NCI-H146 (cell line): Measurements from ENCODE around the gene TMEM168.
A peak's percentile ranks its signal among the peaks of the same experiment; 100 is the strongest.
"Not testable (repeated sequence)": the region's sequence is repeated elsewhere in the genome, so short reads cannot be mapped to it uniquely, and the experiment has no call there.

Experiments
- DNase-seq: peaks from one replicate; lab custom pipeline; 2025; lab: John Stamatoyannopoulos, UW

TMEM168 gene

GRCh38 chr7:112789817-112790585, at the start of gene TMEM168:
Gene TMEM168 (minus strand): TSS chr7:112790393. CDS start chr7:112784825, 5,568 bp downstream.
- peak; percentile 78 for DNase-seq

DNA sequence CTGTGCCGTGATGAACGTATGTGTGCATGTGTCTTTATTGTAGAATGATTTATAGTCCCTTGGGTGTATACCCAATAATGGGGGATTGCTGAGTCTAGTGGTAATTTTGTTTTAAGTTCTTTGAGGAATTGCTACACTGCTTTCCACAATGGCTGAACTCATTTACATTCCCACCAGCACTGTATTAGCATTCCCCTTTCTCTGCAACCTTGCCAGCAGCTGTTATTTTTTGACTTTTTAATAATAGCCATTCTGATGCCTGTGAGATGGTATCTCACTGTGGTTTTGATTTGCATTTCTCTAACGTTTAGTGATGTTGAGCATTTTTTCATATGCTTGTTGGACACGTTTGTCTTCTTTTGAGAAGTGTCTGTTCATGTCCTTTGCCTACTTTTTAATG, 45.7 kb upstream of the TMEM168 start:
- DNase-seq = not testable (repeated sequence)

DNA sequence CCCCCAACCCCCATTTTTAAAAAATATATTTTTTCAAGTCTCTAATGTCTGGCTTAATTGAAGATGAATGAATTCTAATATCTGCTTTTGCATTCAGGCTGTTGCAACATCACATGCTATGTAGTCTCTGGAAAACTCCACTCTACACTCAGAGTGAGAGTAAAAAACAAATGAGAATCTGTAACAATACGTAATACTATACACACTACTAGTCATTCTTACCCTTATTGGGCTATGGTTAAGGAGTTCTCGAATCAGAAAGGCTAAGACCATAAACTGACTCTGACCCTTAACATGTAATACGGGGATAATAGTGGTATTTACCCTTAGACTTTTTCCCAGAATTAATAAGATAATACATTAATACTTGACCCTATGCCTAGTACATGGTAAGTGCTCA, 42.9 kb upstream of the TMEM168 start:
- no peak for DNase-seq

GRCh38 chr7:112830769-112831168, 40.6 kb upstream of the TMEM168 start:
- DNase-seq = no peak

GRCh38 chr7:112828696-112829095, 38.5 kb upstream of the TMEM168 start:
- no peak for DNase-seq

- DNase-seq = no peak
These were observed 31.2 kb upstream of the TMEM168 start for GRCh38 chr7:112821345-112821744.

DNA sequence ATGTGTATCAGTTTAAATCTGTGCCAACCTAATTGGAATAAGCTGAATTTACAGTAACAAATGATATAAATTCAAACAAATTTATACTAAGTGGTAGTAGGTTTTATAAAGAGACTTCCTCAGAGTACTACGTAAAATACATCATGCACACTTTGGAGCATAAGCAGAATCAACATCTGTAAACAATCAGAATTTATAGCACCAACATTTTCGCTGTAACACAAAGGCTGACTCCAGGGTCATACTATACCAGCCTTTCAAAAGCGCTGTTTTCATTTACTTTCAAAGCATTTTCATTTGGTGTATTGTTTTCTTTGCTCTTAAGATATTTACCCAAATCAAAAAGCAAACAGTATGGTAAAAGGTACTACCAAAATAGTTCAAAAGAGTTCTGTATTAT, 29.3 kb upstream of the TMEM168 start:
- no peak for DNase-seq

- DNase-seq = no peak
These were observed 16.0 kb upstream of the TMEM168 start for GRCh38 chr7:112806156-112806555.

DNA sequence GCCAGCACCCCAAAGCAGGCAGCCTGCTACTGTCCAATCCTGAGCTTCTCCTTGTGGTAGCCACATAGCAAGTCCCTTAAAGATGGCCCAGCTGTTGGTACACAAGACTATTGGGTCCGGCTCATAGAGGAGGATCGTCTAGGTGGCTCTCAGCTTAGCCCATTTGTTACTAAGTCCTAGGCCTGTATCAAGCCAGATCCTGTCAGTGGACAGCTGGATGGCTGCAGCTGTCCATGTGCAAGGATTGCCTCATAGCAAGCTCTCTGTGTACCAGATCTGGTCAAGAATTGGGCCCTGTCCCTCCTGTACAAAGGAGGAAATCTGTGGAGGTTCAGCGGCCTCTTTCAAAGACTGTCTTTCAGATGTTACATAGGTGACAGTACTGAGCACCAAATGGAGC, 12.2 kb upstream of the TMEM168 start:
- DNase-seq = no peak

- no peak for DNase-seq
These were observed 10.3 kb upstream of the TMEM168 start for GRCh38 chr7:112800486-112800885.

GRCh38 chr7:112799448-112800120, 9.4 kb upstream of the TMEM168 start:
- DNase-seq = no peak

DNA sequence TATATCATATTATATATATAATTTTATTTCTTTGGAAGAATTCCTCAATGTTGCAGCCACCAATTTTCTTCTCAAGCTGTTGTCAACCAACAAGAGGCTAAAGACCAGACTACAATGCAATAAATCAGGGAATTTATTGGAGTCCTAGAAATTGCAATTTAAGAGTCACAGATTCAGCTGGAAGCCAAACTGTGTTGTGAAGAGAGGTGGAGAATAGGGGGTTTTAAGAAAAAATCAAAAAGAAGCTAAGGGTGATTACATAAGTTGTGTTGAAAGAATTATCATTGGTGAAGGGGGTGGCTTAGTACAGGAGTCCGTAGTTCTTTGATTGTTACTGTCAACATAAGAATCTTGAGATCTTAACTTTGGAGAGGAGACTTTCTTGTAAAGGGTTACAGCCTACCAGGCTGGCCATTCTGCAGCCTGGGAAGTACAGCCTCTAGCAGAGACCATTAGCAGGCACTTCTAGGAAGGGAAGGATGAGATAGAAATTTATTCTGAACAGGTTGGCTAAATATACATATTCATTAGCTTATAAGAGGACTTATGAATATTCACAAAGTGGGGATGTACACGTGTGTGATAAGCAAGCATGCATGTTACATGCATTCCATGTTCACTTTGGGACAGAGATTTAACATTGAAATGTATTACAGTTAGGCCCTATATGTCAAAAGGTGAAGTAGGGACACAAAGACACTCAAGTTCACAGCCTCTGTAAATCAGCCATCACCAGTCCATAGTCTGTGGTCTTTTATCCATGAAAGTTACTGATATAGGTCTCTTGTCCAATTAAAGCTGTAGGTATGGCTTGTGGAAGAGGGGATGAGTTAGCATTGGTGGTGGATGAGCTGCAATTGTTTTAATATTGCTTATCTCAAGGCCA, 8.3 kb upstream of the TMEM168 start:
- DNase-seq = no peak

GRCh38 chr7:112796552-112796951, 6.4 kb upstream of the TMEM168 start:
- DNase-seq = not testable (repeated sequence)

DNA sequence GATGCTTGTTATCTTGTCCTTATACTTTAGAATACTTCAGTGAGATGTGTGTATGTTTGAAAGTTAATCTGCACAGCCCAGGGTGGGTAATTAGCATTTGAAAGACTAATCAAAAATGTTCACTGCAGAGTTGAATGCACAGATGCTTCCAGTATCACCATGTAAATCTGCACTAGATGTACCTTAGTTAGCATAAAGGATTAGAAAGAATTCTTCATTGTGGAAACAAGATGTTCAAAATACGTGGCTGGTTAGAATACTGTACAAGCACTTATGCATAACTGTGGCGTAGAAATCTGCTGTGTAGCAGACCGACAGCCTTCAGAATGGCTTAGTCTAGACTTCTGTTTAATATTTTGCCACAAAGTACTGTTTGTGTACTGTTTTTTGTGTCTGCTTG, 2.2 kb upstream of the TMEM168 start:
- no peak for DNase-seq

- no peak for DNase-seq
These were observed 1.4 kb upstream of the TMEM168 start for GRCh38 chr7:112791465-112792168.

DNA sequence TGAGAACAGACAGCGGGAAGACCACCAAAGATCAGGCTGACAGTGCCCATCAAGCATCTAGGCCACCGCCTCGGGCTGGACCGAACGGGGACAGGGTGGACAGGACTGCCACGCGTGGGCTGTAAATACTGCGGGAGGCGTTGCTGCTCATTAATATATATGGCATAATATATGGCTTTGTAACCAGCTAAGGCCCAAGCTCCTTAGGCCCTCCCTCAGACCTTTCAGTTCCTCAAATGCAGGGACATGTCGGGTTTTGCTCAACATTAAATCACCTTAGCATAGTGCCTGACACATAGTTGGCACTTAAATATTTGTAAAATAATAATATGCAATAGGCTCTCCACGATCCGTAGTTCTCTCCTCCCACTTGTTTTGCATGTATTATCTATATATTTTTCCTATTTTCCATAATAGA, 402 bp upstream of the TMEM168 start:
- DNase-seq = no peak

GRCh38 chr7:112789453-112789816, 758 bp downstream of the TMEM168 start:
- DNase-seq = no peak

DNA sequence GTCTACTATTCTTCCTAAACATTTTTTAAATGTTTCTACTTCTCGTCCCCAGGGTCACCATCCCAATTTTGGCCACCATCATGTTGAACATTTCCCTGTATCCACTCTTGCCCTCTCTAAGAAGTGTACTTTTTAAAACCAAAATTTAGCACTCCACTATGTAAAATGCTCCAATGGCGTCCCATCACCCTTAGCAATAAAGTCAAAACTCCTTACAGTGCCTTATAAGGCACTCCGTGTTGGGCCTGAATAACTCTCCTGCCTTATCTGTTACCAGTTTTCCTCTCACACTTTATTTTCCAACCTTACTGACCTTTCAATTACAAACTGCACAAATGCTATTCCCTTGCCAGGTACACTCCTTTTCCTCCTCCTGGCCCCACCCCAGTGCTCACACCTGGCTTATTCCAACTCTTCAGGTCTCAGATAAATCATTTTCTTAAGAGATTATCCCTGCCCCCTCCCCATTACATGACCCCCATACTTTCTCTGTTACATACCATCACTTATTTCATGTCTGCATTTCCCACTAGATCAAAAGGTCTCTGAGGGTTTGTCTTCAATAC, 1.3 kb downstream of the TMEM168 start:
- no peak for DNase-seq

DNA sequence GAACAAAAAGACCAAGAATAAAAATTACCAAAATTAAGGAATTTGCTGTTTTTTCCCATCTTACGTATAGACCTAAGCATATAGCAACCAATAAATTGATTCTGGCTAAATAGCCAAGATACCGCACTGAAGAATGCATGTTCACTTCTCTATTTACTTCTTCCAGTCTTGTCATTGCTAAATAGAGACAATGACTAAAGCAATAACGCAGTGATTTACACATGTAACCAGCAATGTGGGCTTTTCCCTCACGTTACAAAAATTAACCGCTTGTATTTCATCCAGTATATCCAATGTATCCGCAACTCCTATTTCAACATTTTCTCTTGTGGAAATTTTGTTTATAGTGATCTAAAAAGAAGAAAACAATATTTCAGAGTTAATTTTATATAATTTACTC, 5.6 kb downstream of the TMEM168 start:
- DNase-seq = no peak

DNA sequence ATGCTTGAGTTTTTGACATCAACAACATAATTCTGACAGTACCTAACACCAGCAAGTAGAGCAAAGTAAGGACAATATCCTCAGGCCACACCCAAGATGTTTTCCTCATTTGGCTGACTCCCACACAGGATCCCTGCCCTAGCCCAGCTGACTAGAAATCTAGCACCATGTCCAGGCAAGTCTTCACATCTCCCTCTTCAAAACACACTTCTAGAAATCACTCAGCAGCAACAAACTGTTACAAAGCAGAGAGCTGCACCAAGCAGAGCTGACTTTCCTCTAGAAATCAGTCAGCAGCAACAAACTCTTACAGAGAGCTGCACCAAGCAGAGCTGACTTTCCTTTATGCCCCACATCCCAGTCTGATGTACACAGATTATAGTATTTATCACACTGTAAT, 7.7 kb downstream of the TMEM168 start:
- no peak for DNase-seq

- DNase-seq = no peak
These were observed 8.6 kb downstream of the TMEM168 start for GRCh38 chr7:112781558-112781957.

DNA sequence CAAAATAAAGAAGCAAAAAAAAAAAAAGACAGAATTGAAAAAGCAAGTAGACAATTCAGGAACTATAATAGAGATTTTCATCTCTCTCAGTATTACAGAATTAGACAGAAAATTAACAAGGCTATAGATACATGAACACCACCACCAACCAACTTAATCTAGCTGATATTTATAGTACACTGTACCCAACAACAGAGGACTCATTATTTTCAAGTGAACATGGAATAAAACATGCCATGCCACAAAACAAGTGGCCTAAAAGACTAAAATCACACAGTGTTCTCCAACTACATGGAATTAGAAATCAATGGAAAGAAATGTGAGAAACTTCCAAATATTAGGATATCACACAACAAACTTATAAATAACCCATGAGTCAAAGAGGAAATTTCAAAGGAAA, 9.1 kb downstream of the TMEM168 start:
- no peak for DNase-seq
